HG02759 (cell line): ENCODE results near the gene MBTD1.
A peak's percentile ranks its signal among the peaks of the same experiment; 100 is the strongest.
"Not testable (repeated sequence)": the region's sequence is repeated elsewhere in the genome, so short reads cannot be mapped to it uniquely, and the experiment has no call there.

Source experiments
- ATAC-seq: cut with Tn5 transposase; IDR thresholded peaks from one replicate; pipeline ENCODE4 v1.9.1; 2021; ENCODE audit warnings: mild to moderate bottlenecking, moderate library complexity; ENCODE audit not compliant: unreplicated experiment

The MBTD1 gene

DNA sequence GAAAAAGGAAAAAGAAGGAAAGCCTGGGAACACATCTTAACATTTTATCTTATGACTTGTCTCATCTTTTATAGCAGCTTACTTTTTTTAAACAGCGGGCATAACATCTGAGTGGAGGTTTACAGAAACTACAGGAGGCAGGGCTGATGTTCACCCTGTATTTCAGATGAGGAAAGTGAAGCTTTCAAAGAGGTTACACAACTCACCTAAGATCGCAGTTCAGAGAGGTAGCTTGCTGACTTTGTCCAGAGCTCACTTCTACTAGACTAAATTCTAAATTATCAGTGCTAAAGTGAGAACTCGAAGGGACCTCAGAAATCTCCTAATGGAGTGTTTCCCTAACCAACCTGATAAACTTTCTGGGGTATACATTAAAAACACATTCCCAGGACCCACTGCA lies 3.7 kb downstream of the MBTD1 start:
- ATAC-seq, result no peak

DNA sequence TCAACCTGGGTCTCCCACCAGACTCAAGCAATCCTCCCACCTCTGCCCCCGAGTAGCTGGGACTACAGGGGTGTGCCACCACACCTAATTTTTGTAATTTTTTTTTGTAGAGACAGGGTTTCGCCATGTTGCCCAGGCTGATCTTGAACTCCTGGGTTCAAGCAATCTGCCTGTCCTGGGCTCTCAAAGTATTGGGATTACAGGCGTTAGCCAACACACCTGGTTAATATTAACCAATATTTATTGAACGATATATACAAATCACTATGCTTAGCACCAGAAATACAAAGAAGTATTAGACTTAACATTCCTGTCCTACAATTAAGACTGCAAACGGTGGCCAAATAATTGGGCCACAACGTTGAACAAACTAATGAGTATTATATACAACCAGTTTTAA lies 4.2 kb downstream of the MBTD1 start:
- no peak for ATAC-seq

DNA sequence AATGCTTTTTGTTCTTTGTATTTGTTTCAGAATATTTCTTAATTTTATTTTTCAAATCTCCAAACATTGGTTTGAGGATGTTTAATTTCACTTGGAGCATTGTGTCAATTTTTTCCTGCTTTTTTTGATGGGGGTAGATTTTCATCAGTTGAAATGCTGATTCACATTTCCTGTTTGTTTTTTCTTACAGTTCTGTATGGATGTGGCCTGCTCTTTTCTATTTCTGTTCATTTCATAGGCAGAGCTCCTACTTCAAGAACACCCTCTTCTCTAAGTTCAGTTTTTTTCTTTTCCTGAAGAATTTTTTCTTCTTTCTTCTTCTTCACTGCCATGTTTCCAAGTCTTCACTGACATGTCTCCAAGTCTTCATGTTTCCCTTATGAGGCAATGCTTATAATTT lies 8.8 kb downstream of the MBTD1 start:
- ATAC-seq, result no peak

DNA sequence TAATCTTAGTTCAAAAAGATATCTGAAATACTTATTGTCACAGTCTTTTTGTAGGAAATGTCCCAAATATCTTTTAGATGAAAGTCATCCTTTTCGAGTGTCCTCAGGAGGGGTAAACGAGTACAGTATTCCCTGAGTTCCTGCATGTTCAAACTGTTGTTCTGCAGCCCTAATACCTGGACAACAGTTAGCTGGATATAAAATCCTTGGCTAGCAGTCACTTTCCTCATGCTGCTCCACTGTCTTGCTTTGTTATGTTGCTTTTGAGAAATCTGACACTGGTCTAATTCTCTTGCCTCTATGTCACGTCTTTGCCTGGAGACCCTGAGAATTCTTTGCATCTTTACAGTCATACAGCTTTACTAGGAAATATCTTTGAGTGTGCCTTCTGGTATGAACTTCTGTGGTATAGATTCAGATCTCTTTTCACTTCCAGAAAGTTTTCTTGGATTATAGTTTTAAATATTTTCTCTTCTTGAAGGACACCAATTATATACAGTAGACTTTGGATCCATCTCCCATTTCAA lies 9.5 kb downstream of the MBTD1 start:
- no peak for ATAC-seq

DNA sequence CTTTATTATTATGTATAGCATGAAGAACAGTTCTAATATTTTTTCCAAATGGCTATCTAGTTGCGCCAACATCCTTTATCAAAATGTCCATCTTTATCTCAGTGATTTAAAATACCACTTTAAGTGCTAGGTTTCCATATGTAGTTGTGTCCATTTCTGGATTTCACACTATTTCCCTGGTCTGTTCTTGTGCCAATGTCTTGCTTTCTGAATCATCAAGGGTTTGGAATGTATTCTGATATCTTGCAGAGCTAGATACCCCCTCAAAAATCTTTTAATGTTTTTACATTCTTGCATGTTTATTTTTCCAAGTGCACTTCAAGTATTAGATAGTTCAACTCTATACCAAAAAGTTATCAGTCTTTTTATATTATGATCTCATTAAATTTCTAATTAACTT lies 14.3 kb downstream of the MBTD1 start:
- ATAC-seq, result no peak

DNA sequence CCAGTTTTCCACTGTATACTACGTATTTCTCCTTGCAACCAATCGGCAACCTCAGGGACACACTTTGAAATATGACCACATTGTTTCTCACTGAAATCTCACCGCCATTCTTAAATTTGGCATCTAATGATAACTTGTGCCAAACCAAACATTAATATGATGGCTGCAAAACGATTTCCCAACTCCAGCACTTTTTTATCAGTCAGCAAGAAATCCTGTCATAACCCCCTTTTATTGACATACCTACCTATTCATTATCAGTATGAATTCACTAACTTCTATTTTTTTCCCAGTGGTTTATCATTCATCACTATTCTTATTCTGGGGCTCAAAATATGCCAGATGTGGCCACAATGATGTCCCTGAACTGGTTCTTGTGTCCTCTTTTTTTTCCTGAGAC lies 15.8 kb downstream of the MBTD1 start:
- ATAC-seq, result no peak

DNA sequence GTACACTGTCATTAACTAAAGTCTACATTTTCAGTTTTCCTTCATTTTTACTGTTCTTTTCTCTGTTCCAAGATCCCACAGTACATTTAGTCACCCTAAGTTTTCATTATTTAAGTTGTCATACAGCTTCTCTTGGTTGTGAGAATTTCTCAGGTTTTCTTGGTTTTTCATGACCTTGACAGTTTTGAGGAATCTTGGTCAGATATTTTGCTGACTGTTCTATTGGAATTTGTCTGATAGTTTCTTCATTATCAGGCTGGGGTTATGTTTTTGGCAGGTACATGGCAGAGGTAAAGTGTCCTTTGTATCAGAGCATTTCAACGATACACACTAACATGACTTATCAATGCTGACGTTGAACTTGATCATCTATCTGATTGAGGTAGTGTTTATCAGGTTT lies 19.6 kb downstream of the MBTD1 start:
- ATAC-seq, result no peak

DNA sequence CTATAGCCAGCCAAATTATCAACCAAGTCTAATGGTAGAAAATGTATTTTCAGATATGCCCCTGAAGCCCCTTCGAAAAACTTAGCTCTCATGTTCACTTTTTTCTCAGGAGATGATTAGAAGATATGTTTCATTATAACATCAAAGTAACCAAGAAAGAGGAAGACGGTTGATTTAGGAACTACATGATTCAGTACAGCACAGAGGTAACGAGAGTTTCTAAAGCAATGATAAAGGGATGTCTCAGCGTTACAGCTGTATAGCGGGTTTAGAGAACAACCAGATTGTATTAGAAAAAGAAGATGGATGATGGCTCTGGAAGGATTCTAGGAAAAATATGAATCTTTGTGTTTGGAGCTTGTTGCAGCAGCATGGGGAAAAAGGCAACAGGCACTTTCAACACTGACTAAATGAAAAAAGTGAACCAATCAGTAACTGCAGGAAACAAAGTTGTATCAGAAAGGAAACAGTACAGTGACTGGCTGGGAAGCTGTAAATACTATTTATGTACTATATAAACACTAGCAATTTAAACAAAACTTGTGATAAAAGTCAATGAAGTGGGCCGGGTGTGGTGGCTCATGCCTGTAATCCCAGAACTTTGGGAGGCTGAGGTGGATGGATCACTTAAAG lies 21.5 kb downstream of the MBTD1 start:
- peak; percentile 70 for ATAC-seq

DNA sequence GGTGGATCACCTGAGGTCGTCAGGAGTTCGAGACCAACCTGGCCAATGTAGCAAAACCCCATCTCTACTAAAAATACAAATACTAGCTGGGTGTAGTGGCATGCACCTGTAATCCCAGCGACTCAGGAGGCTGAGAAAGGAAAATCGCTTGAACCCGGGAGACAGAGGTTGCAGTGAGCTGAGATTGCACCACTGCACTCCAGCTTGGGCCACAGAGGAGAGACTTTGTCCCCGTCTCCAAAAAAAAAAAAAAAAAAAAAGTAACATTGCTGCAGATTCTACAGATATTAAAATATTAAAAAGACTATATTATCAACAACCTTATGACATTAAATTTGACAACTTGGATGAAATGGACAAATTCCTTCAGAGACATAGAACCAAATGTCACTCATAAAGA lies 25.7 kb downstream of the MBTD1 start:
- no peak for ATAC-seq

DNA sequence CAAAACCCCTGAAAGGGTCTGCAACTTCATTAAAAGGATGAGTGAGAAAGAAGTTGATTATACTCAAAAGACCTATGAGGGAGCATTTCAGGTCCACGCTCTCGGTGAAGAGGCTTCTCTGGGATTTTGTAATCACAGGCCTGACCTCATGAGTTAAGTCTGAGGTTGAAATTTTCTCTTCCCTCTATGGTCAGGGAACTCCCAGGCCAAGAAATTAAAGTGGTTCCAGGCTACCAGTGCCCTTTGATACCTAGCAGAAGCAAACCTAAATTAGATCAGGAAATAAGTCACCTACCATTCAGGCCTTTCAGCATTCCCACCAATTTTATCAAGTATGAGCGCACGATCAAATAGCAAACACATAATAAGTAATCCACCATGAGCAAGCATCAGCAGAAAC lies 27.9 kb downstream of the MBTD1 start:
- ATAC-seq, result no peak

DNA sequence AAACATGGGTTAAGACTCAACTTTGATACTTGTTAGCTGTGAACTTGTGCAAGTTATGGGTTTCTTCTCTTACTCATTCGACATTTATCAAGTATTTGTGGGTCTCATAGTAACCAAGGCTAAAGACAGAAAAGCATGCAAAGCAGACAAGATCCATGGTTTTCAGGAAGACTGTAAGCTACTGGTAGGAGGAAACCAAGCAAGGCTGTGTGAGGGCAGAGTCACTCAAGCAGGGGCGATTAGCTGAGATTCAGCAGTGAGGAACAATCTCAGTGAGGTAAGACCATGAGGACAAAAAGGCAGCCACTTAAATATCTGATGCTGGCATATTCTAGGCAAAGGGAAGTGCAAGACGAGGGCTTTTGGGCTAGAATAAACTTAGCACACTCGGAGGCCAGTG lies 29.5 kb downstream of the MBTD1 start:
- ATAC-seq, result peak; percentile 68

DNA sequence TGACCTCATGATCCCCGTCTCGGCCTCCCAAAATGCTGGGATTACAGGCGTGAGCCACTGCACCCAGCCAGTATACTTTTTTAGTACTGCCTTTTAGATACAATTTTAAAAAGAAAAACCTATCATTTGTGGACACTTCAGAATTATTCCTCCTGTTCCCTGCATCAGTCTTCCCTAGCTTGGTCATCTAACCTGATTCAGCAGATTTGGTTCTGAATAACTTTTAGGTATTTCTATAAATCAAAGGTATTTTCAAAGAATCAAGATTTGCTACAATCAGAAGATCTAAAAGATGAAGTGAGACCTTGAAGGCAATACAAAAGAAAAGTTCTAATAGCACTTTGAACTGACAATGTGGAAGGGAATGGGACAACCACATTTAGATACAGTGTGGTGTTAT lies 30.0 kb downstream of the MBTD1 start:
- no peak for ATAC-seq

DNA sequence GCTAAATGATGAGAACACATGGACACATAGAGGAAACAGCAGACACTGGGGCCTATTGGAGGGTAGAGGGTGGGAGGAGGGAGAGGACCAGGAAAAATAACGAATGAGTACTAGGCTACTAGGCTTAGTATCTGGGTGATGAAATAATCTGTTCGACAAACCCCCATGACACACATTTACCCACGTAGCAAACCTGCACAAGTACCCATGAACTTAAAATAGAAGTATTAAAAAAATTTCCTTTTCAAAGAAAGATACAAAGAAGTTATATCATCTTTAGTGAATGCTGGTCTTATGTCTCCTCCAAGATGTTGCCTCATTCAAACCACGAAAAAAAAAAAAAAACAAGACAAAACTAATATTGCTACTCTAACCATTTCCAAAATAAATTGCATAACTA lies 31.7 kb downstream of the MBTD1 start:
- ATAC-seq, result no peak

DNA sequence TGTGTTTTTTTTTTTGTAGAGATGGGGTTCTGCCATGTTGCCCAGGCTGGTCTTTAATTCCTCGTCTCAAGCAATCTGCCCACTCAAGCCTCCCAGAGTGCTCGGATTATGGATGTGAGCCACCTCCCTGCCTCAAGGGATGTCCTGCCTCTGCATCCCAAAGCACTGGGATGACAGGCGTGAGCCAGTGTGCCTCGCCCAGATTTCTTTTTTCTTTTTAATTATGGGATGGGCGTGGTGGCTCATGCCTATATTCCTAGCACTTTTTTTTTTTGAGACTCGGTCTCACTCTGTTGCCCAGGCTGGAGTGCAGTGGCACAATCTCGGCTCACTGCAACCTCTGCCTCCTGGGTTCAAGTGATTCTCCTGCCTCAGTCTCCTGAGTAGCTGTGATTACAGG lies 34.3 kb downstream of the MBTD1 start:
- not testable (repeated sequence) for ATAC-seq

DNA sequence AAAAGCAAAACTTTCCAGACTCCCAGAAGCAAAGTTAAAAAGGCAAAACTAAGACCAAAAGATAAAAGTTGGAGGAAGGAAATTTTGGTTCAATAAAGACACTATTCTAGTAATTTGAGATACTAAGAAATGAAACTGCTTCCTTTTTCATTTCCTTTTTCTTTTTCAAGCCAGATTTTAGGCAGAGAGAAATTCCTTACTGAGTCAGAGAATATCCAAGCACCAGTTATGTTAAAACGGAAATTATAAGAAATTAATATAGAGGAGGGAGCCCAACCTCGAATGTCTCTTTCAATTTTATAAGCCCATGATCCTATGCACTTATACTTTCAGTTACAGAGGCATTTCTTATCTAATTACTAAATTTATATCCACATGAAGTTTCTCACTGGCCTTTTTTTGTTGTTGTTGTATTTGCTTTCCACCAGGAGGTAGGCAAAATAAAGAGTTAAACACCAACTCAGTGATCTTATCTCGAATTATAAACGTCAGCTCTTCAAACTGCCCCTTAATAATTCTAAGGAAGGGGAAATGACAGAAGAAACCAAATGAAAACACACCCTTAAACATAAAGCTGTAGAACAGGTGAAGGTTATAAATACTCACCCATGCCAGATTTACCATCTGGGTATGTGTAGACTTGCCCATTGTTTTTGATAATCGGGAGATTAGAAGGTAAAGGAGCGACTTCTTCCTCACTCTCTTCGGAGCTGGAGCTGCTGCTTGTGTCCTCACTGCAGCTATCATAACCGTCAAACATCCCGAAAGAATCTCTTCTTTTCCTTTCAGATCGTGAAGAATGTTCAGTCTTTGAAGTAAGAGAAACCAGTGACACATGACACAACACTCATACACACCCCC lies 35.2 kb downstream of the MBTD1 start:
- no peak for ATAC-seq

DNA sequence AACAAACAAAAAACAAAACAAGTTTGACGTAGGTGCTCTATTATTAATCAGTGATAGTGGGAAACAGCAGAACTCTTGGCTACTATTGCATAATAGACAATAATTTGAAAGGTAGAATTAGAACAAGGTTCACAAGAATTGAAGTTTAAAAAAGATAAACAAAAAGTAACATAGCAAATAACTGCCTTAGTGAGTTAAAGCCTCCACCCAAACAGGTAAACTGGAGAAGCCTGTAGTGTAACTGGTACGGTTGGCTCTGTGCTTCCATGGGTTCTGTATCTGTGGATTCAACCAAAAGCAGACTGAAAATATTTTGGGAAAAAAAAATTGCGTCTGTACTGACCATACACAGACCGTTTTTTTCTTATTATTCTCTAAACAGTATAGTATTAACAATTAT lies 38.5 kb downstream of the MBTD1 start:
- no peak for ATAC-seq

DNA sequence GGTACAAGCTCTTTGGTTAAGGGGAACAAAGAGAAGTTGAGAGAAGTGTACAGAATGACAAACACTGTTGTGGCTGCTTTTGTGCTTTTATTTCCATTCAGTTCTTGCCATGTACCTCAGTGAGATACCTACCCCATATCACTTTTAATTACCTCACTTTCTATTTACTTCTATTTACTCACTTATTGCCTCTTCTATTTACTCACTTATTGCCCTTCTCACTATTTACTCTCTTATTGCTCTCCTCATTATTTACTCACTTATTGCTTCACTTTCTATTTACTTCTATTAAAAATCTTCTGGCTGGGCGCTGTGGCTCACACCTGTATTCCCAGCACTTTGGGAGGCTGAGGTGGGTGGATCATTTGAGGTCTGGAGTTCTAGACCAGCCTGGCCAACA lies 41.9 kb downstream of the MBTD1 start:
- no peak for ATAC-seq

DNA sequence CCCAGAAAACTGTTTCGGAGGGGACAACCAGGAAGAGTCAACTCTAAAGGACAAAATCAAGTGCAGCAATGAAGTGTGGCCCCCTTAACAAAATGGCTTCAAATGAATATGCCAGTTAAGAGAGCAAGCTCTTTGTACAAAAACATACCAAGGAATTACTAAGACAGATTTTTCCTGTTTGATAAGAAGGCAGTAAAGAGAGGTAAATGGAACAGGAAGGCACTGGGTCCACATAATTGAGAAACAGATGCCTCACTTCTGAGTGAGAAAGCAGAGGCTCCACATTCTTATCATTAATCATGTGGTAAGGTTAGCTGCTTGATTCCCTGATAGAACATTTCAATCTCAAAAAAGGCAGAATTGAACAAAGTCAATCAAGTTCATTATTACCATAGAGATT lies 44.9 kb downstream of the MBTD1 start:
- no peak for ATAC-seq

DNA sequence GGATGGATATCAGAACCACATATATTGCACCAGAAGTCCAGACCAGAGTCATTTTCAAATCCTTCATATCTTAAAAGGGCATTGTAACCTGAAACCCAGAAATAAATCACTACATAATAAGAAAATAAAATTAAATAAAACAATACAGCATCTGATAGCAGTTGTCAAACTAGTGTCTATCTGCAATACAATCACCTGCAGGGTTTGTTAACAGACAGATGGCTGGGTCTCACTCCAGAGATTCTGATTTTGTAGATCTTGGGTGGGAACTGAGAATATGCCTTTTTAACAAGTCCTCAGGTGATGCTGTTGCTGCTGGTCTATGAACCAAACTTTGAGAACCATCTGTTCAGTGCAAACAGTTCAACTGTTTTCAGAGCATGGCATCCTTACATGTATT lies 56.0 kb downstream of the MBTD1 start:
- ATAC-seq, result no peak

DNA sequence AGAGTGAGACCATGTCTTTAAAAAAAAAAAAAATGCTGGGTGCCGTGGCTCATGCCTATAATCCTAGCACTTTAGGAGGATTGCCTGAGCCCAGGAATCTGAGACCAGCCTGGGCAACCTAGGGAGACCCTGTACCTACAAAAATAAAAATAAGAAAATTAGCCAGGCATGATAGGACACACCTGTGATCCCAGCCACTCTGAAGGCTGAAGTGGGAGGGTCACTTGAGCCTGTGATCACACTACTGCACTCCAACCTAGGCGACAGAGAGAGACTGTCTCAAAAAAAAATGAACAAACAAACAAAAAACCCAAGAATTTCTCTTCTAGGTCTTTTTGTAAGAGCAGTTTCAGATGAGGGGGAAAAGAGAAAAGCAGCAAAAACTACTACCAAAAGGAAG lies 59.0 kb downstream of the MBTD1 start:
- ATAC-seq, result no peak

DNA sequence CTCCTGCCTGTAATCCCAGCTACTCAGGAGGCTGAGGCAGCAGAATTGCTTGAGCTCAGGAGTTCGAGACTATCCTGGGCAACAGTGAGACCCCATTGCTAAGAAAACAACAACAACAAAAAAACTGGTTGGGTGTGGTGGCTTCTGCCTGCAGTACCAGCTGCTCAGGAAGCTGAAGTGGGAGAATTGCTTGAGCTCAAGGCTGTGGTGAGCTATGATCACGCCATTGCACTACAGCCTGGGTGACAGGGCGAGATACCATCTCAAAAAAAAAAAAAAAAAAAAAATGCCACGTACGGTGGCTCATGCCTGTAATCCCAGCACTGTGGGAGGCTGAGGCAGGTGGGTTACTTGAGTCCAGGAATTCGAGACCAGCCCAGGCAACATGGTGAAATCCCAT lies 59.6 kb downstream of the MBTD1 start:
- no peak for ATAC-seq

DNA sequence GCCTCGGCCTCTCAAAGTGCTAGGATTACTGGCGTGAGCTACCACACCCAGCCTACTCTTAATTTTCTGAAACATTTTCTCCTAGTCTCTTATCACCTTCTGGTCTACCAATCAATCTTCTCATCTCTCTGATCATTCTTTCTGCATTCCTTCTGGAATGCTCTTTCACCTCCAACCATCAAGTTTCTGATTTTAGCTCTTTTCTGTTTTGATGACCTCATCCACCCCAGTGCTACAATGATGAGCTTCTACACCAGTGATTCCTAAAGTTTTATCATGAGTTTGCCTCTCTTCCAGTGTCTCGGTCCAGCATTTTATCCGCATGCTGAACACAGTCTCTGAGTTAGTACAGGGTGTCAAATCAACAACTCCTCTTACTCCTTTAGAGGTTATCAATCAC lies 62.1 kb downstream of the MBTD1 start:
- no peak for ATAC-seq
